HEK293 (cell line): ENCODE data around the gene SHISAL2A.

ENCODE experiments used
- ATF2 ChIP-seq: fragments of 450-650 bp; formaldehyde crosslinking; IDR thresholded peaks from 2 replicates; pipeline ENCODE4 v1.5.1; 2016; ENCODE audit warnings: missing biosample characterization, missing genetic modification characterization, low read depth
- CTCF ChIP-seq: fragments of 450-650 bp; formaldehyde crosslinking; IDR thresholded peaks from 2 replicates; pipeline ENCODE4 v1.5.1; 2016; ENCODE audit warnings: missing biosample characterization, missing genetic modification characterization
- GLI2 ChIP-seq: fragments of 450-650 bp; formaldehyde crosslinking; IDR thresholded peaks from 2 replicates; pipeline ENCODE4; 2017; ENCODE audit warnings: missing biosample characterization, missing genetic modification characterization, low read depth, borderline replicate concordance
- YY2 ChIP-seq: fragments of 450-650 bp; formaldehyde crosslinking; IDR thresholded peaks from 2 replicates; pipeline ENCODE4 v1.5.1; 2016; ENCODE audit warnings: missing biosample characterization, missing genetic modification characterization
- ZNF174 ChIP-seq: fragments of 450-650 bp; formaldehyde crosslinking; IDR thresholded peaks from 2 replicates; pipeline ENCODE4 v1.5.0; 2017; ENCODE audit warnings: missing biosample characterization, mild to moderate bottlenecking, missing genetic modification characterization
- ZNF184 ChIP-seq: fragments of 450-650 bp; IDR thresholded peaks from 2 replicates; pipeline ENCODE4 v1.5.1; 2018; ENCODE audit warnings: missing biosample characterization, mild to moderate bottlenecking, missing genetic modification characterization
- ZNF24 ChIP-seq: fragments of 450-650 bp; formaldehyde crosslinking; IDR thresholded peaks from 2 replicates; pipeline ENCODE4 v1.5.1; 2016; ENCODE audit warnings: missing biosample characterization, missing genetic modification characterization
- ZNF292 ChIP-seq: fragments of 450-650 bp; formaldehyde crosslinking; IDR thresholded peaks from 2 replicates; pipeline ENCODE4 v1.5.1; 2016; ENCODE audit warnings: low read depth, missing biosample characterization, missing genetic modification characterization, borderline replicate concordance
- ZNF324 ChIP-seq: fragments of 450-650 bp; formaldehyde crosslinking; IDR thresholded peaks from 2 replicates; pipeline ENCODE4 v1.5.1; 2016; ENCODE audit warnings: missing biosample characterization, missing genetic modification characterization
- ZNF398 ChIP-seq: fragments of 450-650 bp; formaldehyde crosslinking; IDR thresholded peaks from 2 replicates; pipeline ENCODE4 v1.5.1; 2017; ENCODE audit warnings: missing biosample characterization, missing genetic modification characterization
- ZNF433 ChIP-seq: fragments of 450-650 bp; formaldehyde crosslinking; IDR thresholded peaks from 2 replicates; pipeline ENCODE4 v1.5.1; 2016; ENCODE audit warnings: missing biosample characterization, missing genetic modification characterization, low read depth
- ZNF776 ChIP-seq: fragments of 450-650 bp; formaldehyde crosslinking; IDR thresholded peaks from 2 replicates; pipeline ENCODE4 v1.5.0; 2017; ENCODE audit warnings: missing biosample characterization, missing genetic modification characterization, borderline replicate concordance

GRCh38 chr1:52615489-52616042 is 17.4 kb upstream of the SHISAL2A start:
- TF ChIP-seq GLI2 (no peak), CTCF (tag by site-specific recombination) (no peak), ZNF324 (tag by site-specific recombination) (no peak), ZNF24 (tag by site-specific recombination) (no peak), YY2 (tag by site-specific recombination) (no peak), ATF2 (no peak), ZNF174 (tag by site-specific recombination) (no peak), ZNF433 (no peak), ZNF184 (tag by site-specific recombination) (no peak), ZNF292 (tag by site-specific recombination) (no peak), ZNF776 (tag by site-specific recombination) (no peak), ZNF398 (tag by site-specific recombination) (no peak)
